ENCODE data around the gene NLRC5. TPM values are rescaled to one million over a fixed set of nuclear protein-coding genes. Genes with fewer than 3 reads are reported as not detected.
"Not testable (repeated sequence)": the region's sequence is repeated elsewhere in the genome, so short reads cannot be mapped to it uniquely, and the experiment has no call there.

Gene NLRC5
- total RNA-seq, 4 donors from 2014 or later = 11.1 to 39.7 (median 16.3) TPM

- ATAC-seq = no peak
- H3K4me3 ChIP-seq = no peak overlapping the region
- H3K9me3 ChIP-seq = no peaks in the 10 kb centered on the region
- WGBS, 2 donors (ENCODE audit: low coverage in 1 of 2) = 90 to 100% methylated on average over 2 to 6 of the region's 6 CpGs
- H3K27ac ChIP-seq = peak overlapping the region in 2 of 4 donors; percentile 63 to 70
- no peaks in the 10 kb centered on the region for H3K27me3 ChIP-seq
- H3K36me3 ChIP-seq = no peaks in the 10 kb centered on the region
- H3K4me1 ChIP-seq = peaks cover 0 to 46% (median 13%) of the 10 kb centered on the region in 3 donors
- TF ChIP-seq POLR2A (IDR thresholded peaks at IDR 0.05) (no peak), EP300 (IDR thresholded peaks at IDR 0.05) (no peak), POLR2AphosphoS5 (IDR thresholded peaks at IDR 0.05) (no peak), CTCF (IDR thresholded peaks at IDR 0.05) (no peak)
These were observed 4.7 kb upstream of the NLRC5 start for GRCh38 chr16:56984639-56985038.

GRCh38 chr16:56985288-56985961, 3.9 kb upstream of the NLRC5 start:
- Histone ChIP-seq H3K9me3 (no peaks in the 10 kb centered on the region), H3K27me3 (no peaks in the 10 kb centered on the region)
- 78 to 80% methylated on average over 1 to 3 of the region's 7 CpGs for WGBS, 2 donors (ENCODE audit: low coverage in 1 of 2)

GRCh38 chr16:56985962-56986360, 3.4 kb upstream of the NLRC5 start:
- TF ChIP-seq POLR2A (IDR thresholded peaks at IDR 0.05) = no peak
- no peak for TF ChIP-seq EP300 (IDR thresholded peaks at IDR 0.05)
- TF ChIP-seq POLR2AphosphoS5 (IDR thresholded peaks at IDR 0.05) = no peak
- TF ChIP-seq CTCF (IDR thresholded peaks at IDR 0.05) = no peak
- peaks cover 0 to 59% (median 20%) of the 10 kb centered on the region in 3 donors for H3K4me1 ChIP-seq

More at GRCh38 chr16:56985288-56985961, 3.9 kb upstream of the NLRC5 start:
- ATAC-seq = peak; percentile 55
- no peaks in the 10 kb centered on the region for H3K36me3 ChIP-seq
- H3K4me3 ChIP-seq = no peak overlapping the region
- TF ChIP-seq POLR2AphosphoS5 (IDR thresholded peaks at IDR 0.05) (no peak), POLR2A (IDR thresholded peaks at IDR 0.05) (no peak), CTCF (IDR thresholded peaks at IDR 0.05) (no peak), EP300 (IDR thresholded peaks at IDR 0.05) (no peak)
- peaks cover 0 to 53% (median 14%) of the 10 kb centered on the region in 3 donors for H3K4me1 ChIP-seq
- H3K27ac ChIP-seq = peak overlapping the region in 3 of 4 donors; percentile 52 to 70 (median 63)

GRCh38 chr16:56986361-56986760, 3.0 kb upstream of the NLRC5 start:
- Histone ChIP-seq H3K4me3 (no peak overlapping the region), H3K4me1 (peaks cover 0 to 63% (median 20%) of the 10 kb centered on the region in 3 donors), H3K36me3 (no peaks in the 10 kb centered on the region), H3K27ac (peak overlapping the region in 2 of 4 donors; percentile 52 to 70), H3K27me3 (no peaks in the 10 kb centered on the region), H3K9me3 (no peaks in the 10 kb centered on the region)
- WGBS, 2 donors (ENCODE audit: low coverage in 1 of 2) = no CpG with 5 or more reads among the region's 1 CpG
- no peak for ATAC-seq
- no peak for TF ChIP-seq CTCF (IDR thresholded peaks at IDR 0.05)
- no peak for TF ChIP-seq POLR2AphosphoS5 (IDR thresholded peaks at IDR 0.05)
- no peak for TF ChIP-seq EP300 (IDR thresholded peaks at IDR 0.05)
- TF ChIP-seq POLR2A (IDR thresholded peaks at IDR 0.05) = no peak

More at GRCh38 chr16:56985962-56986360, 3.4 kb upstream of the NLRC5 start:
- Histone ChIP-seq H3K9me3 (no peaks in the 10 kb centered on the region), H3K27me3 (no peaks in the 10 kb centered on the region), H3K36me3 (no peaks in the 10 kb centered on the region), H3K27ac (peak overlapping the region in 3 of 4 donors; percentile 52 to 70 (median 63)), H3K4me3 (no peak overlapping the region)
- no peak for ATAC-seq
- 100% methylated on average over 1 of the region's 2 CpGs; no CpG with 5 or more reads in 1 of the 2 donors for WGBS, 2 donors (ENCODE audit: low coverage in 1 of 2)

GRCh38 chr16:56986908-56987307, 2.4 kb upstream of the NLRC5 start:
- 93 to 100% methylated on average over 1 to 4 of the region's 4 CpGs for WGBS, 2 donors (ENCODE audit: low coverage in 1 of 2)
- H3K4me3 ChIP-seq, H3K27me3 ChIP-seq, H3K36me3 ChIP-seq, ATAC-seq, H3K9me3 ChIP-seq: not testable (repeated sequence)
- peak overlapping the region in 1 of 4 donors; percentile 70 for H3K27ac ChIP-seq
- peaks cover 0 to 68% (median 20%) of the 10 kb centered on the region in 3 donors for H3K4me1 ChIP-seq
